GM23338 (cell line): ENCODE measurements around the gene SCFD1. TPM values are rescaled to one million over a fixed set of nuclear protein-coding genes. Genes with fewer than 3 reads are reported as not detected.

ENCODE experiments used
- ATAC-seq: fragments of 200-7000 bp; cut with Tn5 transposase; 3 replicates; pipeline ENCODE4 v1.9.1; 2020
- DNase-seq: peaks from one replicate; pipeline ENCODE4 v3.0.0-alpha.2; 2015; ENCODE audit warnings: low spot score
- H2AFZ ChIP-seq: fragments of 200-600 bp; sonication (generic); 2 replicates; pipeline ENCODE4 v1.8.0; 2016; ENCODE audit warnings: antibody characterized with exemption, mild to moderate bottlenecking, moderate library complexity
- H3F3A ChIP-seq: fragments of 200-600 bp; sonication (generic); replicated peaks from 2 replicates; pipeline ENCODE4 v1.8.0; 2017; ENCODE audit warnings: antibody characterized with exemption, mixed run types, low read depth
- H3K27ac ChIP-seq: fragments of 200-600 bp; sonication (generic); 2 replicates; pipeline ENCODE4 v1.6.1; 2016; ENCODE audit warnings: low read depth
- H3K27me3 ChIP-seq: fragments of 200-600 bp; sonication (generic); 2 replicates; pipeline ENCODE4 v1.8.0; 2016; ENCODE audit warnings: mild to moderate bottlenecking, mixed run types, moderate library complexity; ENCODE audit not compliant: insufficient read depth
- H3K36me3 ChIP-seq: fragments of 200-600 bp; sonication (generic); 2 replicates; pipeline ENCODE4 v1.8.0; 2016; ENCODE audit warnings: mild to moderate bottlenecking; ENCODE audit not compliant: insufficient read depth
- H3K4me1 ChIP-seq: fragments of 200-600 bp; sonication (generic); 2 replicates; pipeline ENCODE4 v1.8.0; 2016; ENCODE audit warnings: mild to moderate bottlenecking, moderate library complexity; ENCODE audit not compliant: insufficient read depth
- H3K4me2 ChIP-seq: fragments of 200-600 bp; sonication (generic); 2 replicates; pipeline ENCODE4 v1.7.1; 2017; ENCODE audit warnings: mixed run types
- H3K4me3 ChIP-seq: fragments of 200-600 bp; sonication (generic); 2 replicates; pipeline ENCODE4 v1.6.1; 2016; ENCODE audit warnings: mixed run types
- H3K79me2 ChIP-seq: fragments of 200-600 bp; sonication (generic); replicated peaks from 2 replicates; pipeline ENCODE4 v1.8.0; 2017; ENCODE audit warnings: mild to moderate bottlenecking; ENCODE audit not compliant: insufficient read depth
- H3K9me2 ChIP-seq: fragments of 200-600 bp; sonication (generic); 2 replicates; pipeline ENCODE4 v1.8.0; 2017; ENCODE audit not compliant: insufficient read depth
- H4K20me1 ChIP-seq: fragments of 200-600 bp; sonication (generic); replicated peaks from 2 replicates; pipeline ENCODE4 v1.8.0; 2017; ENCODE audit warnings: mild to moderate bottlenecking; ENCODE audit not compliant: insufficient read depth
- H3K27ac Mint-ChIP-seq: 2 replicates; pipeline ENCODE4 v1.8.0; 2020; ENCODE audit warnings: inconsistent platforms, mild to moderate bottlenecking, moderate library complexity, mixed read lengths
- H3K27me3 Mint-ChIP-seq: 3 replicates; pipeline ENCODE4 v1.8.0; 2022; ENCODE audit warnings: low read depth, mild to moderate bottlenecking, moderate library complexity, mixed read lengths, inconsistent platforms; ENCODE audit not compliant: insufficient read depth, poor library complexity
- H3K36me3 Mint-ChIP-seq: 3 replicates; pipeline ENCODE4 v1.8.0; 2021; ENCODE audit warnings: low read depth, mild to moderate bottlenecking, inconsistent platforms, moderate library complexity, mixed read lengths
- H3K4me1 Mint-ChIP-seq: 3 replicates; pipeline ENCODE4 v1.8.0; 2020; ENCODE audit warnings: mild to moderate bottlenecking, inconsistent platforms, mixed read lengths
- H3K4me3 Mint-ChIP-seq: 3 replicates; pipeline ENCODE4 v1.8.0; 2021; ENCODE audit warnings: moderate library complexity, mild to moderate bottlenecking, inconsistent platforms, mixed read lengths
- H3K9me3 Mint-ChIP-seq: 3 replicates; pipeline ENCODE4 v1.8.0; 2020; ENCODE audit warnings: moderate library complexity, mild to moderate bottlenecking, inconsistent platforms, mixed read lengths
- CREB1 ChIP-seq: fragments of 250-450 bp; sonication (Bioruptor Pico); IDR thresholded peaks from 2 replicates; pipeline ENCODE4 v1.5.0; 2020; ENCODE audit warnings: low read depth, mild to moderate bottlenecking, moderate library complexity
- CTCF ChIP-seq, 2 experiments: fragments of 200-600 bp in 1 of 2; sonication (generic) in 1 of 2; conservative IDR thresholded peaks; 2 replicates each; pipeline versions ENCODE4 v1.5.1 to v1.6.1; 2016 to 2017; ENCODE audit warnings: antibody characterized with exemption in 2 of 2, low read depth in 2 of 2, mild to moderate bottlenecking in 2 of 2, moderate library complexity in 1 of 2
- ETS1 ChIP-seq: IDR thresholded peaks from 2 replicates; pipeline ENCODE4 v1.6.1; 2016; ENCODE audit warnings: antibody characterized with exemption
- EZH2 ChIP-seq: fragments of 200-600 bp; sonication (generic); IDR thresholded peaks from one replicate; pipeline ENCODE4 v1.8.0; 2017; ENCODE audit warnings: antibody characterized with exemption, mild to moderate bottlenecking, low read depth; ENCODE audit not compliant: unreplicated experiment
- EZH2phosphoT487 ChIP-seq: fragments of 200-600 bp; sonication (generic); IDR thresholded peaks from one replicate; pipeline ENCODE4 v1.8.1; 2018; ENCODE audit warnings: antibody characterized with exemption; ENCODE audit not compliant: unreplicated experiment
- JUNB ChIP-seq: IDR thresholded peaks from one replicate; pipeline ENCODE4 v1.6.1; 2016; ENCODE audit warnings: antibody characterized with exemption; ENCODE audit not compliant: unreplicated experiment
- NANOG ChIP-seq: IDR thresholded peaks from 2 replicates; pipeline ENCODE4 v1.6.1; 2016; ENCODE audit warnings: antibody characterized with exemption, borderline replicate concordance
- POLR2AphosphoS5 ChIP-seq: IDR thresholded peaks from 2 replicates; pipeline ENCODE4 v1.6.1; 2016; ENCODE audit warnings: antibody characterized with exemption, low read depth
- REST ChIP-seq: IDR thresholded peaks from one replicate; pipeline ENCODE4 v1.6.1; 2018; ENCODE audit warnings: antibody characterized with exemption; ENCODE audit not compliant: unreplicated experiment
- STAT1 ChIP-seq: IDR thresholded peaks from one replicate; pipeline ENCODE4 v1.6.1; 2016; ENCODE audit warnings: antibody characterized with exemption; ENCODE audit not compliant: unreplicated experiment
- ZNF114 ChIP-seq: fragments of 250-450 bp; sonication (Bioruptor Pico); IDR thresholded peaks from 2 replicates; pipeline ENCODE4 v1.5.0; 2020; ENCODE audit warnings: mild to moderate bottlenecking, moderate library complexity
- ZNF331 ChIP-seq: fragments of 250-450 bp; sonication (Bioruptor Pico); IDR thresholded peaks from 2 replicates; pipeline ENCODE4 v1.5.0; 2020; ENCODE audit warnings: low read depth, mild to moderate bottlenecking, moderate library complexity
- ZNF462 ChIP-seq: fragments of 250-450 bp; sonication (Bioruptor Pico); IDR thresholded peaks from 2 replicates; pipeline ENCODE4 v1.5.0; 2020; ENCODE audit warnings: mild to moderate bottlenecking, moderate library complexity
- polyA plus RNA-seq: library from polyadenylated mRNA; unstranded; fragments of >200 nt; fragmentation: Nextera tagmentation; extraction: Ambion mirVana; gene quantifications from 2 replicates; pipeline ENCODE4 v1.2.1, GENCODE V29; 2016
- total RNA-seq: library from RNA; depleted of rRNA; stranded (reverse); fragments of >200 nt; shearing (Covaris generic); gene quantifications from 2 replicates; pipeline ENCODE4 v1.2.3, GENCODE V29; 2014

The SCFD1 gene
- total and polyA plus RNA-seq, 2 experiments from 2014 or later, result 77.6 to 110 TPM

GRCh38 chr14:30582376-30582775 lies 39.7 kb upstream of the SCFD1 start:
- no peaks in the 10 kb centered on the region for H3K27me3 ChIP-seq
- Mint-ChIP-seq H3K27me3 (no peaks in the 10 kb centered on the region), H3K9me3 (peaks cover 22% of the 10 kb centered on the region), H3K36me3 (peaks cover 46% of the 10 kb centered on the region), H3K4me3 (no peak overlapping the region), H3K4me1 (peaks cover 3% of the 10 kb centered on the region; the same call in 2 of the 3 replicates), H3K27ac (no peak overlapping the region)
- H3F3A ChIP-seq, result no peaks in the 10 kb centered on the region
- H2AFZ ChIP-seq, result no peak overlapping the region
- H3K9me2 ChIP-seq, result no peaks in the 10 kb centered on the region
- 0 out of 2 replicates have a peak, but pooled peaks cover 8% of the 10 kb centered on the region for H3K36me3 ChIP-seq
- peaks cover 58% of the 10 kb centered on the region for H4K20me1 ChIP-seq
- DNase-seq (no peak), ATAC-seq (no peak)
- H3K4me1 ChIP-seq, result peaks cover 12% of the 10 kb centered on the region; the same call in 1 of the 2 replicates
- H3K4me3 ChIP-seq, result no peak overlapping the region
- H3K4me2 ChIP-seq, result no peak overlapping the region
- H3K27ac ChIP-seq, result no peak overlapping the region
- H3K79me2 ChIP-seq, result peaks cover 100% of the 10 kb centered on the region
- no peak for TF ChIP-seq POLR2AphosphoS5
- no peak for TF ChIP-seq NANOG
- TF ChIP-seq STAT1, result no peak
- no peak for TF ChIP-seq REST
- no peak for TF ChIP-seq EZH2phosphoT487
- TF ChIP-seq ZNF114 (CRISPR knock-in tag), result no peak
- no peak for TF ChIP-seq CREB1 (CRISPR knock-in tag)
- no peak for TF ChIP-seq ZNF462 (CRISPR knock-in tag)
- TF ChIP-seq JUNB, result no peak
- no peak for TF ChIP-seq EZH2
- TF ChIP-seq CTCF (conservative IDR thresholded peaks at IDR 0.05; ENCODE audit: low read depth in 2 of 2), result no peak
- TF ChIP-seq ETS1, result no peak
- no peak for TF ChIP-seq ZNF331 (CRISPR knock-in tag)
